NCI-H2107 (cell line): Measurements from ENCODE around the gene IVNS1ABP.
"Not testable (repeated sequence)": the region's sequence is repeated elsewhere in the genome, so short reads cannot be mapped to it uniquely, and the experiment has no call there.

Source experiments
- DNase-seq: peaks from one replicate; lab custom pipeline; 2025; lab: John Stamatoyannopoulos, UW

The IVNS1ABP gene

DNA sequence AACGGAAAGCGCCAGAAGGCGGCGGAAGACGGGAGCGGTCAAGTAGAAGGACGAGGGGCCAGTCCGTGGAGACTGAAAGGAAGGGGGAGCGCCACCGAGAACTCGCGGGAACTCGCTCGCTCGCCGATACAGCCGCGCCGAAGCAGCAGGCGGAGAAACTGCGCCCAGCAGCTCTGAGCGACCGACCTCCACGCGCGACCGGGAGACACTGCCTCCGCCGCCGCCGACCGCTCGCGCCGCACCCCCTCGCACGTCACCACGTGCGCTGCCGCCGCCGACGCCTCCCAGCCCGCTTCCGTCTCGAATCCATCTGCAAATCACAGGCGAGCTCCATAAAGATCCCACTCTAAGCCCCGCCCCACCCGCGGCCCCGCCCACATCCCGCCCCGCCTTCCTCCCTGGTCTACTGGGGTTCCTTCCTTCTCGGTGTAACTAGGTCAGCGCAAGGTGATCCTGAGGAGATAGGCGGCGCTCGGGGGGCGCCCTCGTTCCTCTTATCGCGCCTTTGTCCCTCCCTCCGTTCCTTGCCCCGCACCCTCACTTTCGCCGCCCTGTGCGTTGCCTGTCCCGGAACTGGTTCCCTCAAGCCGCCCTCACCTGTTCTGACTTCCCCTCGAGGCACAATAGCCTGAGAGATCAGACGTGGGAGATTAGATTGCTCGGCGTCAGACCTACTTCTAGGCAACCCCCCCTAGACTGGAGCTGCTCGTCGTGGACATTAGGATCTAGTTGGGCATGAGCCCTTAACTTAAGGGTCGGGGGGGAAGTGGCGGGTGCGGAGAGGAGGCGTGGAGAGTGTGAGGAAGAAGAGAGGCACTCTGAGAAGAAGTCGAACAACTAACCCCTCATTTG, at the start of gene IVNS1ABP:
Gene IVNS1ABP, minus strand, starts transcription at position 210 of the 852 bp plus-strand sequence. CDS start 7,750 bp downstream, outside the sequence.
- peak; percentile 94 for DNase-seq

DNA sequence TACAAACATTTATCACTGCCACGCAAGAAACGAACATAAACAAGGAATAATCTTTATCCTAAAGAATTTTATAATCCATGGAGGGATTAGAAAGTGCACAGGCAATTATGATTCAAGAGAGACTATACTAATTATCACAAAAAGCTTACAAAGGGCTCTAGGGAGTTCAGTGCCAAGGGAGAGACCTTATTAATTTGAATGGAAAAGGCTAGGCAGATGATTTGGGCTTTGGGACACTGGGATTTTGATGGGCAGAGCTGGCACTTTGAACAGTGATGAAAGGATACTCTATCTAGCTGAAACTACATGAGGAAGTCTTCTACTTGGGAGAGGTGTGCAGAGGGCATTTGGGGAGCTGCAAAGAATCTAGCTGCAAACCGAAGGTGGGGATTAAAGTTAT, 48.9 kb upstream of the IVNS1ABP start:
- no peak for DNase-seq

DNA sequence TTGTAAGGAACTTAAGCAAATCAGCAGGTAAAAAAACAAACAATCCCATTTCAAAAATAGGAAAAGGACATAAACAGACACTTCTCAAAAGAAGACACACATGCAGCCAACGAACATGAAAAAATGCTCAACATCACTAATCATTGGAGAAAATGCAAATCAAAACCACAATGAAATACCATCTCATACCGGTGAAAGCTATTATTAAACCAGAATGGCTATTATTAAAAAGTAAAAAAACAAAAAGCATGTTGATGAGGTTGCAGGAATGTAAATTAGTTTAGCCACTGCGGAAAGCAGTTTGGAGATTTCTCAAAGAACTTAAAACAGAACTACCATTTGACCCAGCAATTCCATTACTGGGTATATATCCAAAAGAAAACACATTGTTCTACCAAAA, 47.5 kb upstream of the IVNS1ABP start:
- not testable (repeated sequence) for DNase-seq

DNA sequence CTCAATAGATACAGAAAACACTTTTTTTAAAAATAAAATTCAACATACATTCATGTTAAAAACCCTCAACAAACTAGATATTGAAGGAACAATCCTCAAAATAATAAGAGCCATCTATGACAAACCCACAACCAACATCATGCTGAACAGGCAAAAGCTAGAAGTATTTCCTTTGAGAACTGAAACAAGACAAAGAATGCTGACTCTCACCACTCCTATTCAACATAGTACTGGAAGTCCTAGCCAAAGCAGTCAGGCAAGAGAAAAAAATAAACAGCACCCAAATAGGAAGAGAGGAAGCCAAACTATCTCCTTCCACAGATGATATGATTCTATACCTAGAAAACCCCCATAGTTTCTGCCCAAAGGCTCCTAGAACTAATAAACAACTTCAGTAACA, 46.2 kb upstream of the IVNS1ABP start:
- no peak for DNase-seq

DNA sequence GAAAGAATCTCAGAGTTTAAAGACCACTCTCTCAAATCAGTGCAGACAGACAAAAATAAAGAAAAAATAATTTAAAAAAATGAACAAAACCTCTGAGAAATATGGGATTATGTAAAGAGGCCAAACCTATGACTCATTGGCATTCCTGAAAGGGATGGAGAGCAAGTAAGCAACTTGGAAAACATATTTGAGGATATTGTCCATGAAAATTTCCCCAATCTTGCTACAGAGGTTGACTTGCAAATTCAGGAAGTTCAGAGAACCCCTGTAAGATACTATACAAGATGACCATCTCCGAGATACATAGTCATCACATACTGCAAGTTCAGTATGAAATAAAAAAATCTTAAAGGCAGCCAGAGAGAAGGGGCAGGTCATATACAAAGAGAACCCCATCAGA, 43.7 kb upstream of the IVNS1ABP start:
- DNase-seq, result no peak

DNA sequence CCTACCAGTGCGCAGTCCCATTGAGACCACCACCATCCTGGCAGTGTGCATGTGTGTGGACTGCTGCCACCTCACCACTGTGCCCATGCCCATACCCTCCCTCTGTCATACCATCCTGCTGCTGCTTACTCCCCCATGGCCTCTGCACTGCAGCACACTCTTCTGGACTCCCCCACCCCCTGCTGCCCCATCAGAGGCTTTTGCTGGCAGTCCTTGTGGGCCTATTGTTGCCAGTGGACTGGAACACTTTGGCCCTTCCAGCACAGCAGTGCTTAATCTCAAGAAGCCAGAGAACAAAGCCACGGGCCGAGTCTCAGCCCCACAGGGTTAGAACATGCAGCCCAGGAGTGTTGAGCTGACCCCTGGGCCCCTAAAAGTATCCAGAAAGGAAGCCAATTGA, 41.9 kb upstream of the IVNS1ABP start:
- no peak for DNase-seq

DNA sequence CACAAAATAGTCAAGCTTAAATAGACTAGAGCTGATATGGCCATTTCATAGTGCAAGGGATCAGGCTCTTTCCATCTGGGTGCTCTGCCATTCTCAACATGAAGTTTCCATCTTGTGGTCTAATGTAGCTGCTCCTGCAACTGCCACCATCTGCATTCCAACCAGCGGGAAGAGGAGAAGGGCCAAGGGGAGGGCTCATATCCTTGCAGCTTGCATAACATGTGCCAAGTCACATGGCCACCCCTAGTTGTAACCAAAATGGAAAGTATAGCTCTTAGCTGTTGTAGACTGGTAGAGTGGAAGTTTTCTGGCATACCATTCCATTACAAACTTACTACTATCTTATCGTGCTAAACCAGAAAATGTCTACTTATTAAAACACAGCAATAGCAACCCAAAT, 38.9 kb upstream of the IVNS1ABP start:
- DNase-seq, result no peak

DNA sequence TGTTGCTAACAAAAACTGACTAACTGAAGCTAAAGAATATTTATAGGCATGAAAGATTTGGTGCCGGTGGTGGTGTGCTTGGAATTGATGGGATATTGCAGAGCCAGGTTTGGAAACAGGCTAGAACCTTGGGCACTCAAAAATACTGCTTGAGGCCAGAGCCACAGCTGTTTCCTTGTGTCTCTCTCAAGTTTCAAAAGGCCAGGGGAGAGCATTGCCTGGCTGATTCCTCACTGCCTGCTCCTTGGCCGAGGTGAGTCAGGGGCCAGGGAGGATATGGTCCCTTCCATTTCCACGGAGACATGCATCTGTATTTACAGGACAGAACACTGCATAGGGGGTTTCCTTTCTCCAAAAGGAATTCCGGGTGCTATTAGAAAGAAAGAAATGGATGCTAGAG, 36.1 kb upstream of the IVNS1ABP start:
- no peak for DNase-seq

DNA sequence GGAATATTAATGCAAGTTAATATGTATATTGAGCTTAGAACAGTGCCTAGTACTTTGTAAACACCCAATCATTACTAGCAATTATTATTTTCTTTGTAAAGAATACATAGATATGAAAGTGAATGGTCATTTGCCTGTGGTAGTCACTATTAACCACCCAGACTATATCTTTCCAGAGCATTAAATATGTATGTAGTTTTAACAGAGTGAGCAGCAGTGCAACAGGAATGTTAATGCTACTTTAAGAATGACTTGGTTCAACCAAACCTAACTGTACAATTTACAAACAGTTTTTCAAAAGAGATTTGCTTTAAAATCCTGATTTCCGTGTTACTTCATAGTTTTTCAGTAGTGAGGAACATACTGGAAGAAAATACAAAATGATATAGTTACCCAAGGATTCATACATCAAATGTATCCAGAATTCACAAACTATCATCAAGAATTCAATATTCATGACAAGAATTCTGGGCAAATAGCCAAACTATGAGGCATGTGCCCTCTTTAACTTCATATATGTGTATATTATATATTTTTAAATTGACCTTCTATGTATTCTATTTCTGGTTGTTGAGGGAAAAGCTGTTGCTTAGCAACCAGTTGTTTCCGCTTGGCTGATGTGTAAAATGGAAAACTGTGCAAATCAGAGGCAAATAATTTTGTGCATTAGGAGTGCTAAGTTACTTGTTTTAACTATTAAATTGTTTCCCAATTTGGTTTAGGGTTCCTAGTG, 34.9 kb upstream of the IVNS1ABP start:
- DNase-seq, result no peak

DNA sequence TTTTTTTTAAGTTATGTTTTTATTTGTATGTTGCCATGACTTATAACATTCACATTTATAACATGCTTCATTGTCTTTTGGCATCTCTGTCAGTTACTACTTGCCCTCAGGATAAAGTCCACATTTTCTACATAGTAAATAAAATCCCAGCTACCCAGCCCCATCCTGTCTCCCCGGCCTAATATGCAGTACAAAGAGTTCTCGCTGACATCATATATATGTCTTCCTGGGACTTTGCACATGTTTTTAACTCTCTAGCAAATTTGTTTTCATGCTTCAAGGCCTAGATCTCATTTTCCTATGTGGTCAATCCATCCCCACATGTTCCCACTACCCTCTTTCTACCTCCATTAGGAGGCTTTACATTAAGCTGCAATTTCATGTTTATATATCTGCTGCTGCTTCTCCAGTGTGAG, 33.0 kb upstream of the IVNS1ABP start:
- no peak for DNase-seq

DNA sequence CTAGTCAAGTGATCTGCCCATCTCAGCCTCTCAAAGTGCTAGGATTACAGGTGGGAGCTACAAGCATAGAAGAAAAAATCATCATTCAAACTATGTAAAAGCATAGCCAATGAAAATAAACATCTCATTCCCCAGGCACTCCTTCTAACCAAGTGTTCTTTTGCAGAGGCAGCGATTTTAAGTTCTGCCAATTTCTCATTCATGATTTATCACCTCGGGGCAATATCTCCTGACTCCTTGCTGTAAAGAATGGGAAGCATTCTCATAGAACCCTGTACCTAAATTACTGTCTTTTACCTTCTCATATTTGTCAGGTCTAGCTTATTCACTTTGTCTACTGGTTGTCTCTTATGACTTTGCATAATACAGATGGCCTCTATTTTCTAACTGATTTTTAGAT, 32.5 kb upstream of the IVNS1ABP start:
- no peak for DNase-seq

DNA sequence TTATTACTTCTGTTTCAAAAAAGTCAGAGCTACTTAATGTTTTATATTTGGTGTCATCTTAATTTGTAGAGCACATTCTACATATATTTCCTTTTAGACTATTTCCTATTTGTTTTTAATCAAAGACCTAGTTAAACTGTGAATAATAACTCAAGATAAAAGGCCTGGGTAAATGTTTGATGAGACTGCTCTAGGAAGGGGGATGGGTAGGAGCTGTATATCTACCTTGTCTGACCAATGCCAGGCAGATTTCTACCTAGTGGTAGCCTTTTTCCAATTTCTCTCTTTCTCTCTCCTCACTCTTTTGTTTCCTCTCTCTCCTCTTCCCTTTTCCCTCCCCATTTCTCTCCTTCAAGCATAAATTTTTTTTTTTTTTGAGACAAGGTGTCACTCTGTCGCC, 31.9 kb upstream of the IVNS1ABP start:
- DNase-seq, result no peak

DNA sequence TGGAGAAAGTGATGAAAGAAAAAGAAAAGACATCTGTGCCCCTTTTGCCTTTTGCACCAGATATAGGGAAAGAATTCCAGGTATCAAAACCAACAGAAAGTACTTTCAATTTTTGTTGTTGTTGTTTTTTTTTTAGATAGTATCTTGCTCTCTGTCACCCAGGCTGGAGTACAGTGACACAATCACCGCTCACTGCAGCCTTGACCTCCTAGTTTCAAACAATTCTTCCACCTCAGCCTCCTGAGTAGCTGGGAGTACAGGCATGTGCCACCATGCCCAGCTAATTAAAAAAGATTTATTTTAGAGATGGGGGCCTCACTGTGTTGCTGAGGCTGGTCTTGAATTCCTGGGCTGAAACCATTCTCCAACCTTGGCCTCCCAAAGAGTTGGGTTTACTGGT, 31.3 kb upstream of the IVNS1ABP start:
- no peak for DNase-seq

DNA sequence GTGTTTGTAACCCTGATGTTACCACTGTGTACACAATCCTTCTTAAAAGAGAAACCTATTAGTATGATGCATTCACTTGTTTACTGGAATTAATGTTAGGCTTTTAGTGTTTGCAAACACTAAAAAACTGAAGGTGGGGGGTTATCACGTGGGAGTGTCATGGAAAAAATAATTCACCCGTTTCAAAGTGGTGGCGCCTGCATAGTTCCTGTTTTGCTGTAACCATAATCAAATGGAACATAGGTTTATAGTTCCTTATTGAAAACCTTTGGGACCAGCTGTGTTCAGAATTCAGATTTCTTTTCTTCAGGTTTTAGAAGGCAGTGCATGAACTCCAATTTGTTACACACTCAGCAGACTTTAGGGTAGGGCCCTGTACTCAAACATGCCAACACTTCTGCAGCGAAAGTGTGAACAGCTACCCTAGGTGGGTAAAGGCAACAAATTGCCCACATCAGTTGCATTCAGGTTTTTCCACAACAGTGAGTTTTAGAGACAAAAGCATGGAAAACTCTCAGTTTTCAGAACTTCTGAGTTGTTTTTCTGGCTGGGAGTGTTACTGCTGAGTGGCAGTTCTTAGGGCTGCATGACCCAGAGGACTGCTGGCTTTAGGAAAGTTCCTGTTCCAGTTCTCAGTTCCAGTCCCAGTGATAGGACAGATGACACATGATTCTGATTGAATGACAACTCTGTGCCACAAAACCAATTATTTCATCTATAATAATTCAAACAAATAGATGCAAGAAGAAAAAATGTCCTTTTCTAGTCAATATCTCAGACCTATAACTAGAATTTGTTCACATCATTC, 29.1 kb upstream of the IVNS1ABP start:
- DNase-seq, result no peak

DNA sequence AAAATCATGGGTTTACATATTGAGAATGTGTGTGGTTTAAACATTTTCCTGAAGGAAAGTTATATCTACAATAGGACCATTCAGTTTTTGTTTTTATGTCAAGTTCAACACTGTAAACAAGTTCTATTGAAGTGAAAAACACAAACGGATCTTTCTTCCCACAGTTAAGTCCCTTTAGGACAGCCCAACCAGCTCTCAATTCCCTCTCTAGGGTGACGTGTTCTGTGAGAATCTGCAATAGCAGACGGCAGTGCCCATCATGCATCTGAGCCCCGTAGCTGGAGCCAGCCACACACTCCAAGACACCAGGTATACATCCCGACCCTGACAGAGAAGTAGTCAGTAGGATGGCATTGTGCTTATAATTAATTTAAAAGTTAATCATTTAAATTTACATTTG, 26.3 kb upstream of the IVNS1ABP start:
- DNase-seq, result no peak

DNA sequence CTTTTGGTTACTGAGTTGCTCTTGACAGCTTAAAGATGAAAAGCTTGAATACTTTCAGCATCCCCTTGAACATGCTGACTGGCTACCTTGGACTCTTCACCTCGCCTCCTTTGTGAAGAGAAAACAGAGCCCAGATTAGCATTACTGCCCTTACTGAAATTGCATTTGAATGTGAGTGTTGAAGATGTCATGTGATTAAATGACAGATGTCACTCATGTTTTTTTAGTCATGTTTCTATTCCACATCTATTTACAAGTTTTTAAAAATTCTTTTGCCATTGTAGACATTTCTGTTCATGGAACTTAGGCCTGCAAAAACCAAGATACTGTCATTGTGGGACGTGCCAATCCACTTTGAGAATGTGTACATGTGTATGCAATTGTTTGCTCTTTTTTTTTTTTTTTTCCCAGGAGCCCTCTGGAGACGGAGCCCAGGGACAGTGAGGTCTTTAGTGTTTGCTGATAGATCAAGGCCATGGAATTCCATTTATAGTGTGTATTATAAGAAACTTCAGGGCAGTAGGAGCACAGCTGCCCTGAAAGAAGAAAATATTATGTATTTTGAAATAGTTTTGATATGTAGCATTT, 25.7 kb upstream of the IVNS1ABP start:
- no peak for DNase-seq

DNA sequence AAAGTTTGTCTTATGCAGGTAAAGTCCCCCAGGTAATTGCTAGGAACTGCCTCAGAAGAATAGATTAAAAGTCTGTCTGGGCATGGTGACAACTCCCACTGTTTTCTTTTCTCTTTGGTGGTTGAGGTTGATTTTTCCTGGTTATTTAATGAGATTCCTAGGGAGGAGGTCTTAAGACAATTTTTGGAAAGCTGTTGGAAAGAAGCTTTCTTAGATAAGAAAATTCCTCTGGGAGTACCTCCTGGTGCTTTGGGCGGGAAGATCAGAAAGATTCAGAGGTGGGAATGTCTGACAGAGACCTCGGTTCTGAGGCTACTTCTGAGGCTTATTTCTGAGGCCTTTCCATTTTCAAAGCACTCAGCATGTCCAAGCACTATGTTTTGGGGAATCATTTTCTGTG, 25.0 kb upstream of the IVNS1ABP start:
- no peak for DNase-seq

DNA sequence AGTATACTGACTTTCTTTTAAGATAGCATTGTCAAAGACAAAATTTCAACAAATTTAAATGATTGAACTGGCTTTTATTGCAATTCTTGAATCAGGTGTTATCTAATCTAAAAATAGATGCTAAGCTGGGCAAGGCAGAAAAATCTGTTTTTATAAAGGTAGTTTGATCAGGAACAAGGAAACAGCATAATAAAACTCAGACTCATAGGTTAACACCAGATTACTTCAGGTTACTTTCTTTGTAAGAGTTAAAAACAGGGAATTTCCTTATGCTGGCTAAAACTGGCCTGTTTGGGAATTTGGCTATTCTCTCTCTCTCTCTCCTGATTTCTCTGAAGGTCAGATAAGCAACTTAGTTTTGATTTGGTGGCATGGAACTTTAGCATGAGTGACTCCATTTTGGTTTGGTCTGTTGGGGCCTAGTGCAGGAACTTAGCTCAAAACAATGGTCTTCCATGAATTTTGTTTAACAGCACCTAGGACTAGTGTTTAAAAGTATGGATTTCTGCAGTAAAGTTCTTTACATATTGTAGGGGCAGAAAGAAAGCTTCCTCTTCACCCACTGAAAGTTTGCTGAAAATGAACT, 24.2 kb upstream of the IVNS1ABP start:
- DNase-seq, result no peak

DNA sequence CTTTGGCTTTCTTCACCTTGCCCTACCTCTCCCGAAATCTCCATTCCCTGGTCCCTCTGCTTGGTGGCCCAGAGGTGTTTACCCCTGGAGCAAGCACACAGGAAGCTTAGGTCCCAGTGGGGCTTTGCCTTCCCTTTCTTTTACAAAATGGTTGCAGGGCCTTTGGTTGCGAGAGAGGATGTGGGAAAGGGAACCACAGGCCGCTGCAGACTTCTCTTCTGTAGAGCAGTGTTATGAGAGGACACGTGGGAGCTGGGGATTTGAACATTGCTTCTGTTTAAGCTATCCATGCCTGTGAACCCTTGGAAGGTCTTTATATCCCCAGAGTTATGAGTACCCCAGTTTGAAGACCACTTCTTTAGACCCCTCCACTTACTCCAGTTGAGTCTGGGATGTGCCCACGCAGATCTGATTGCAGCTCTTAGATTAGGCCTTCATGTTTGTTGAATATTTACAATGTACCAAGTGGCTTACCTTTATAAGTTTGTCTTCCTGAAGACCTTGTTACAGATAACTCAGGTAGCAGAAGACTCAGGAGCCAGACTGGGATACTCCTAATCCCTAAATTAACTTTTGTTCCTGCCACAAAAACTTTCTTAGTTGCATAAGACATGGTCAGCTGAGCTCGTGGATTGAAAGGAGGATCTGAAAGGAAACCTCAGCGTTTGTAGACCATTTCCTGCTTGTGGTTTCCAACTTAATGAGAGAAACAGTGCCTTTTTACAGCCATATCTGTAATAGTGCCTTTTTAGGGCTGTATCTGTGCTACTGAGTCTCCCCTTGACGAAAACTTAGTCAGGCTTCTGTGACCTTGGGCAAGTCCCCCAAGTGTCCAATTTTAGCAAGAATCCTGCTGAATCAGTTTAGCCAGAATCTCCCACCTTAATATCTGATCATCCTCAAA, 21.9 kb upstream of the IVNS1ABP start:
- no peak for DNase-seq

DNA sequence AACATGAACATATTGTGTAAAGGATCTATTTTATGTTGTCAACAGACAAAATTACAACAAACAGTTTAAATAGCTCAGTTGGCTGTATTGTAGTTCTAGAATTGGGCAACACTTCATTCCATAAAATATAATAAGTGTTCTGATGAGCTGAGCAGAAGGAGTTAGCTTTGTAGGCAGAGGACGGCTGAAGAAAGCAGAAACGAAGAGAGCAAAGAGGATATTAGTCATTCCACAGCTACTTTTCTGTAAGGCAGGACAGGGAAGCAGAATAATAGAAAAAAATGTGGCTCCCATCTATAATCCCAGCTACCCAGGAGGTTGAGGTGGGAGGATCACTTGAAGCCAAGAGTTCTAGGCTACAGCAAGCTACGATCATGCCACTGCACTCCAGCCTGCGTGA, 20.2 kb upstream of the IVNS1ABP start:
- DNase-seq, result no peak

DNA sequence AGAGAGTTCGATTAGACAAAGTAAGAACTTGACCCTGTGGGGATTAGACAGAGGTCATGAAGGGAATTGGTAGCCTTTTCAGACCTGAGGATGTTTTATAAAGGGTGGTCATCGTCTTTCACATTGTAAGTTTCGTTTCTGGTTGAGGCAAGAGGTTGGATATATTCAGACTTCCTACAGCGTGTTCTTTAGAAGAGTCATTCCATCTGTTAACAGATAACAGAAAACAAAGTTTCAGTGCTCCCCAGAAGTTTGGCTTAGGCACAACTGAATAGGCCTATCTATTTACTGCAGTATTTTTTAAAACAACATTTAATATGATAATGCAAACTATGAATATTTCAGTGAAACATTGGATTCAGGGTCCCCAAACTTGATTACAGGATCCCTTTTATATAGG, 17.1 kb upstream of the IVNS1ABP start:
- no peak for DNase-seq
